NCI-H128 (cell line): ENCODE results near the gene VEZF1.

Source experiments
- DNase-seq: peaks from one replicate; lab custom pipeline; 2025; ENCODE audit not compliant: unreplicated experiment; lab: John Stamatoyannopoulos, UW

Gene VEZF1

DNA sequence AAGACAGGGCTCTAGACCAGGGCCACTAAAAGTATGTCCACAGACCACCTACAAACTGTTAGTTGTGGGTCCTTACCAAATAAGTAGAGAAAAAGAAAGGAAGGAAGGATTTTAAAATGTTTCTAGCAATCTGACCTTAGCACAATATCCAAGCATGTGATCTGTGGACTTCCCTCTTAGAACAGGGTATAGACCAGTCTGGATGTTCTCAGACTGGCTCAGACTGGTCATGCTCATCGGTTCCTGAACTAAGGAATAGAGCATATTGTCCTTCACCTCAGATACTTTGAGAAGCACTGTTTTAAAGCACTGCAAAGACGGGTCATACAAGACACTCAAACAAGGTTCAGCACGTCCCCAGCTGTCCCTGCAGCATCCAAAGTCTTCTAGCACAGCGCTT is 58.7 kb downstream of the VEZF1 start:
- no peak for DNase-seq

GRCh38 chr17:57928928-57929327 is 59.1 kb downstream of the VEZF1 start:
- no peak for DNase-seq

- no peak for DNase-seq
Observed at GRCh38 chr17:57927048-57927723, 60.9 kb downstream of the VEZF1 start.

DNA sequence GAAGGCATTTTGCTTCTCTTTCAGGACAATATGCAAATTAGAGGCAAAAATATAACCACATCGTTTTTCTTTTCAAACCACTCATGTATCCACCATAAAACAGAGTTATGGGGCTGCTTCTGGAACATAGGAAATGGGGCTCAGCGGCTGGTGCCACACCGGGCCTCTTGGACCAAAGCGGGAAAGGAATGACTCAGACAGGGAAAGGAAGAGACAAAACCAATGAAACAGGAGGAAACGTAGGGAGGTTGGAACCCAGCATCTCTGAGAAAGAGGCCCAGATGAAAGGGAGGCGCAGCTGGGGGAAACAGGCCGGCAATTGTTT is 61.4 kb downstream of the VEZF1 start:
- no peak for DNase-seq

- DNase-seq, result no peak
Observed at GRCh38 chr17:57925361-57925990, 62.6 kb downstream of the VEZF1 start.

DNA sequence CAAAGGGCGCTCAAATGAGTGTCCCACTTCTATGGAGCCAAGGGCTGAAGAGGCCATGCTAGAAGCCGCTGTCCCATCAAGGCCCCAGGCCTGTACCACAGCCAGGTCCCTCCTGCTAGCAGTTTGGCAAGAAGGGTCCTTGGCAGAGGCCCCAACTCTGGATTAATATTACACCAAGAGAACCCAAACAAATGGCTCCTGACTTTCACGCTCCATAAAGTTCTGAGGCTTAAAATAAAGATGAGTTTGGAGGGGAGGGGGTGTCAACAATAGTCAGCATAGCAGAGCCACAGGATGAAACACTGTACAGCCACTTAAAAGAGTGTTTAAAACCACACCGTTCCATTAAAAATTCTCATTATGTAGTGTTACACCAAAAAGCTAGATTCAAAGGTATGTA is 63.4 kb downstream of the VEZF1 start:
- no peak for DNase-seq
